HG03139 (cell line): ENCODE measurements around the gene TMEM43.

Source experiments
- ATAC-seq: cut with Tn5 transposase; IDR thresholded peaks from one replicate; pipeline ENCODE4 v1.9.1; 2021; ENCODE audit not compliant: unreplicated experiment

Gene TMEM43

GRCh38 chr3:14121859-14122258, 3.0 kb upstream of the TMEM43 start:
- ATAC-seq = no peak

- no peak for ATAC-seq
These were observed 2.6 kb upstream of the TMEM43 start for GRCh38 chr3:14122301-14122700.

GRCh38 chr3:14123308-14124222, 1.3 kb upstream of the TMEM43 start:
- ATAC-seq = no peak

- peak; percentile 36 for ATAC-seq
These were observed 633 bp upstream of the TMEM43 start for GRCh38 chr3:14124223-14124614.

- no peak for ATAC-seq
These were observed 553 bp downstream of the TMEM43 start for GRCh38 chr3:14125193-14126016.

GRCh38 chr3:14126017-14126886, 1.4 kb downstream of the TMEM43 start:
- ATAC-seq = no peak

GRCh38 chr3:14126887-14127505, 2.1 kb downstream of the TMEM43 start:
- ATAC-seq = no peak

GRCh38 chr3:14127516-14128161, 2.8 kb downstream of the TMEM43 start:
- no peak for ATAC-seq

GRCh38 chr3:14128724-14129123, 3.9 kb downstream of the TMEM43 start:
- ATAC-seq = no peak

- no peak for ATAC-seq
These were observed 4.4 kb downstream of the TMEM43 start for GRCh38 chr3:14129296-14129695.

- no peak for ATAC-seq
These were observed 5.4 kb downstream of the TMEM43 start for GRCh38 chr3:14130230-14130629.

- ATAC-seq = no peak
These were observed 5.9 kb downstream of the TMEM43 start for GRCh38 chr3:14130707-14131106.

- no peak for ATAC-seq
These were observed 6.3 kb downstream of the TMEM43 start for GRCh38 chr3:14131134-14131533.

GRCh38 chr3:14132120-14132519, 7.3 kb downstream of the TMEM43 start:
- no peak for ATAC-seq

- no peak for ATAC-seq
These were observed 7.8 kb downstream of the TMEM43 start for GRCh38 chr3:14132689-14133088.

GRCh38 chr3:14133188-14133800, 8.4 kb downstream of the TMEM43 start:
- ATAC-seq = no peak

- ATAC-seq = no peak
These were observed 9.0 kb downstream of the TMEM43 start for GRCh38 chr3:14133876-14134275.

- ATAC-seq = no peak
These were observed 9.4 kb downstream of the TMEM43 start for GRCh38 chr3:14134291-14134690.

- no peak for ATAC-seq
These were observed 10.7 kb downstream of the TMEM43 start for GRCh38 chr3:14135581-14135980.

- ATAC-seq = no peak
These were observed 12.2 kb downstream of the TMEM43 start for GRCh38 chr3:14137004-14137403.
